K562 (cell line): Measurements from ENCODE around the gene SHISA7. TPM values are rescaled to one million over a fixed set of nuclear protein-coding genes. Genes with fewer than 3 reads are reported as not detected.

Experiments
- ARNT ChIP-seq, 2 experiments: fragments of 450-650 bp; IDR thresholded peaks; 2 replicates each; pipeline ENCODE4 v1.6.1; 2016; ENCODE audit warnings: mild to moderate bottlenecking in 1 of 2
- CLOCK ChIP-seq: fragments of 250-450 bp; sonication (Bioruptor Pico); IDR thresholded peaks from 2 replicates; pipeline ENCODE4 v1.4.0; 2020; ENCODE audit warnings: mild to moderate bottlenecking, moderate library complexity, borderline replicate concordance
- DMBX1 ChIP-seq: fragments of 250-450 bp; sonication (Bioruptor Pico); IDR thresholded peaks from 2 replicates; pipeline ENCODE4 v1.8.0; 2022; ENCODE audit warnings: inconsistent platforms, mild to moderate bottlenecking, moderate library complexity, borderline replicate concordance
- FIP1L1 ChIP-seq: fragments of 200-400 bp; formaldehyde crosslinking; IDR thresholded peaks from 2 replicates; pipeline ENCODE4 v1.6.1; 2018; ENCODE audit warnings: mild to moderate bottlenecking, low read depth, low read length; ENCODE audit not compliant: poor library complexity, severe bottlenecking
- IRF2 ChIP-seq: sonication (generic); formaldehyde crosslinking; IDR thresholded peaks from 2 replicates; pipeline ENCODE4 v1.8.1; 2022; ENCODE audit warnings: mild to moderate bottlenecking, missing genetic modification reagents
- KLF16 ChIP-seq: IDR thresholded peaks from 2 replicates; pipeline ENCODE4 v1.6.1; 2016; ENCODE audit warnings: antibody characterized with exemption
- L3MBTL2 ChIP-seq: fragments of 450-650 bp; IDR thresholded peaks from 2 replicates; pipeline ENCODE4 v1.6.1; 2016; ENCODE audit warnings: mild to moderate bottlenecking, moderate library complexity
- MCM5 ChIP-seq: fragments of 450-650 bp; IDR thresholded peaks from 2 replicates; pipeline ENCODE4 v1.6.1; 2016; ENCODE audit warnings: low read depth
- NR4A1 ChIP-seq, 2 experiments: fragments of 250-450 bp in 1 of 2; fragments of 450-650 bp in 1 of 2; sonication (Bioruptor Pico) in 1 of 2; IDR thresholded peaks; 2 replicates each; pipeline versions ENCODE4 v1.4.0 to v1.6.1; 2016 to 2020; ENCODE audit warnings: mild to moderate bottlenecking in 2 of 2, missing compliant biosample characterization in 1 of 2, missing genetic modification characterization in 1 of 2, moderate library complexity in 1 of 2
- PCBP2 ChIP-seq: fragments of 200-400 bp; formaldehyde crosslinking; IDR thresholded peaks from 2 replicates; pipeline ENCODE4 v1.6.1; 2018; ENCODE audit warnings: low read length, low read depth, mild to moderate bottlenecking, moderate library complexity; ENCODE audit not compliant: poor library complexity, severe bottlenecking
- SAFB ChIP-seq: fragments of 200-400 bp; formaldehyde crosslinking; IDR thresholded peaks from 2 replicates; pipeline ENCODE4 v1.6.1; 2017; ENCODE audit warnings: low read depth, low read length, borderline replicate concordance
- SRF ChIP-seq, 2 experiments: fragments of 250-450, 450-650 bp in 1 of 2; sonication (Bioruptor Pico) in 1 of 2; sonication (generic) in 1 of 2; formaldehyde crosslinking; IDR thresholded peaks; 2 replicates each; pipeline versions ENCODE4 v1.5.0 to v1.5.1; 2020 to 2022; ENCODE audit warnings: mild to moderate bottlenecking in 1 of 2, missing genetic modification reagents in 1 of 2
- TRIM24 ChIP-seq, 2 experiments: fragments of 450-650 bp; IDR thresholded peaks; 2 replicates each; pipeline ENCODE4 v1.6.1; 2016
- ZBTB12 ChIP-seq: fragments of 250-450 bp; sonication (Bioruptor Pico); IDR thresholded peaks from 2 replicates; pipeline ENCODE4 v1.4.0; 2020
- ZNF143 ChIP-seq: sonication (generic); formaldehyde crosslinking; IDR thresholded peaks from 2 replicates; pipeline ENCODE4 v1.9.0; 2022; ENCODE audit warnings: mild to moderate bottlenecking, missing genetic modification reagents
- ZNF239 ChIP-seq: fragments of 250-450 bp; sonication (Bioruptor Pico); IDR thresholded peaks from 2 replicates; pipeline ENCODE4 v1.4.0; 2020; ENCODE audit warnings: mild to moderate bottlenecking
- ZNF445 ChIP-seq: fragments of 250-450 bp; sonication (Bioruptor Pico); IDR thresholded peaks from 2 replicates; pipeline ENCODE4 v1.4.0; 2020; ENCODE audit warnings: low read depth, mild to moderate bottlenecking, moderate library complexity
- ZZZ3 ChIP-seq: fragments of 450-650 bp; IDR thresholded peaks from 2 replicates; pipeline ENCODE4 v1.6.1; 2016; ENCODE audit warnings: antibody characterized with exemption, mild to moderate bottlenecking, moderate library complexity
- polyA plus RNA-seq, 8 experiments: library from polyadenylated mRNA; depleted of rRNA in 4 of 8; stranded (reverse) in 5 of 8; unstranded in 3 of 8; fragments of >200 nt; fragmentation: Nextera tagmentation in 2 of 8; fragmentation: Illumina TruSeq in 1 of 8; extraction: Ambion mirVana in 2 of 8; extraction: Trizol in 1 of 8; gene quantifications; 2 replicates each; pipeline versions ENCODE4 v1.2.1 to v1.2.3, GENCODE V29; 2011 to 2014; ENCODE audit warnings: inconsistent platforms in 1 of 8, missing spikeins in 1 of 8
- total RNA-seq, 7 experiments: library from RNA; depleted of rRNA in 6 of 7; stranded (reverse); fragments of >200 nt in 6 of 7; fragmentation: Illumina TruSeq in 2 of 7; extraction: Trizol in 2 of 7; gene quantifications; 2 replicates each; pipeline versions ENCODE4 v1.2.1 to v1.2.3, GENCODE V29; 2011 to 2021; ENCODE audit warnings: low replicate concordance in 1 of 7
- TF ChIP-seq, protein P1 (sequence below): fragments of 250-450 bp; sonication (Bioruptor Pico); IDR thresholded peaks from 2 replicates; pipeline ENCODE4 v1.5.1; 2021; ENCODE audit warnings: mild to moderate bottlenecking
- TF ChIP-seq, protein P2 (sequence below): fragments of 450-650 bp; IDR thresholded peaks from 2 replicates; pipeline ENCODE4 v1.6.1; 2016; ENCODE audit warnings: borderline replicate concordance

Gene SHISA7
- total and polyA plus RNA-seq, 9 of the 15 experiments (the other 6 are each of a cell fraction or from before 2014, with no cell fraction given): 0.01 to 0.40 (median 0.07) TPM

DNA sequence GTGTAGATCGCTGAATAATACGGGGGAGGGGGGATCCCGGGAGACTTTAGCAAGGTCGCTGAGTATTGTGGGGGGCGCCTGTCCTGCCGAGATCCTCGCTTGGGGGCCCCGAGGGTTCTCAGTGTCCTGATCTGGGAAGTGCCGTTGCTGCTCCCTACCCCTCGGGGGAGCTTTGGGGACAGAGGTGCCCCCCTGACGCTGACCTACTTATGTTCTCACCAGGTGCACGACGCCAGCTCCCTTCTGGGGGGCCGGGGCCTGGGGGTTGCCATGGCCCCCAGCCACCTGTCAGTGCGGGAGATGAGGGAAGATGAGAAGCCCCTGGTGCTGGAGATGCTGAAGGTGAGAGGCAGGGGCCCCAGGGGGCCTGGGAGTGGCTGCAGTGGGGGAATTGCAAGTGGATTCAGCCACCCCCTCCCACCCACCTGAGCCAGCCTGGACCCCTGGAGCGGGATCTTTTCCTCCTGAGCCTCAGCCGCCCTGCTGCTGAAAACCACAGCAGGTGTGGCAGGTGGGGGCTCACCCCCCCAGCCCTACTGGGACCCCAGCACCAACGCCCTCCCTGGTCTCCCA lies 42.4 kb upstream of the SHISA7 start (continued):
- TF ChIP-seq CLOCK (no peak), SRF (CRISPR knock-in tag; IDR thresholded peaks at IDR 0.05) (no peak), DMBX1 (CRISPR knock-in tag) (no peak), MCM5 (no peak), L3MBTL2 (no peak), PCBP2 (no peak), ZZZ3 (no peak), ZNF143 (no peak), IRF2 (CRISPR knock-in tag) (no peak), SAFB (no peak), TRIM24 (IDR thresholded peaks at IDR 0.05) (no peak), KLF16 (no peak), ARNT (IDR thresholded peaks at IDR 0.05) (no peak), ZNF445 (CRISPR knock-in tag) (no peak), NR4A1 (CRISPR knock-in tag; IDR thresholded peaks at IDR 0.05) (no peak), NR4A1 (tag; IDR thresholded peaks at IDR 0.05) (no peak), FIP1L1 (no peak), ZBTB12 (CRISPR knock-in tag) (no peak), ZNF239 (CRISPR knock-in tag) (no peak)
- TF ChIP-seq, protein P1, sequence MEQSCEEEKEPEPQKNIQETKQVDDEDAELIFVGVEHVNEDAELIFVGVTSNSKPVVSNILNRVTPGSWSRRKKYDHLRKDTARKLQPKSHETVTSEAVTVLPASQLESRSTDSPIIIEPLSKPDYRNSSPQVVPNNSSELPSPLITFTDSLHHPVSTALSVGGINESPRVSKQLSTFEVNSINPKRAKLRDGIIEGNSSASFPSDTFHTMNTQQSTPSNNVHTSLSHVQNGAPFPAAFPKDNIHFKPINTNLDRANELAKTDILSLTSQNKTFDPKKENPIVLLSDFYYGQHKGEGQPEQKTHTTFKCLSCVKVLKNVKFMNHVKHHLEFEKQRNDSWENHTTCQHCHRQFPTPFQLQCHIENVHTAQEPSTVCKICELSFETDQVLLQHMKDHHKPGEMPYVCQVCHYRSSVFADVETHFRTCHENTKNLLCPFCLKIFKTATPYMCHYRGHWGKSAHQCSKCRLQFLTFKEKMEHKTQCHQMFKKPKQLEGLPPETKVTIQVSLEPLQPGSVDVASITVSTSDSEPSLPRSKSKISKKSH (CRISPR knock-in tag): no peak
- TF ChIP-seq, protein P2, sequence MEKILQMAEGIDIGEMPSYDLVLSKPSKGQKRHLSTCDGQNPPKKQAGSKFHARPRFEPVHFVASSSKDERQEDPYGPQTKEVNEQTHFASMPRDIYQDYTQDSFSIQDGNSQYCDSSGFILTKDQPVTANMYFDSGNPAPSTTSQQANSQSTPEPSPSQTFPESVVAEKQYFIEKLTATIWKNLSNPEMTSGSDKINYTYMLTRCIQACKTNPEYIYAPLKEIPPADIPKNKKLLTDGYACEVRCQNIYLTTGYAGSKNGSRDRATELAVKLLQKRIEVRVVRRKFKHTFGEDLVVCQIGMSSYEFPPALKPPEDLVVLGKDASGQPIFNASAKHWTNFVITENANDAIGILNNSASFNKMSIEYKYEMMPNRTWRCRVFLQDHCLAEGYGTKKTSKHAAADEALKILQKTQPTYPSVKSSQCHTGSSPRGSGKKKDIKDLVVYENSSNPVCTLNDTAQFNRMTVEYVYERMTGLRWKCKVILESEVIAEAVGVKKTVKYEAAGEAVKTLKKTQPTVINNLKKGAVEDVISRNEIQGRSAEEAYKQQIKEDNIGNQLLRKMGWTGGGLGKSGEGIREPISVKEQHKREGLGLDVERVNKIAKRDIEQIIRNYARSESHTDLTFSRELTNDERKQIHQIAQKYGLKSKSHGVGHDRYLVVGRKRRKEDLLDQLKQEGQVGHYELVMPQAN: no peak
